GM12891 (cell line): ENCODE results near the gene VSIG10. TPM values are rescaled to one million over a fixed set of nuclear protein-coding genes. Genes with fewer than 3 reads are reported as not detected.

Experiments used
- DNase-seq: peaks from one replicate; pipeline ENCODE4 v3.0.0; 2011; ENCODE audit warnings: low spot score; ENCODE audit not compliant: insufficient read length
- FAIRE-seq: peaks from 2 replicates; lab custom pipeline; 2011; peaks lifted over from hg19 to GRCh38; lab: Jason Lieb, UNC
- PAX5 ChIP-seq: IDR thresholded peaks from 2 replicates; pipeline ENCODE4 v1.6.1; 2011; ENCODE audit warnings: low read length, moderate library complexity, mild to moderate bottlenecking; ENCODE audit not compliant: insufficient read depth, severe bottlenecking
- POLR2A ChIP-seq: IDR thresholded peaks from 2 replicates; pipeline ENCODE4 v1.6.1; 2011; ENCODE audit warnings: low read depth, low read length, control low read depth
- POLR2AphosphoS5 ChIP-seq: IDR thresholded peaks from 2 replicates; pipeline ENCODE4 v1.6.1; 2011; ENCODE audit warnings: low read depth, low read length, control low read depth
- POU2F2 ChIP-seq: IDR thresholded peaks from 2 replicates; pipeline ENCODE4 v1.6.1; 2011; ENCODE audit warnings: low read depth, mild to moderate bottlenecking, control low read depth, low read length, moderate library complexity
- SPI1 ChIP-seq: IDR thresholded peaks from 2 replicates; pipeline ENCODE4 v1.6.1; 2011; ENCODE audit warnings: low read depth, low read length, control low read depth
- TAF1 ChIP-seq: IDR thresholded peaks from 2 replicates; pipeline ENCODE4 v1.6.1; 2011; ENCODE audit warnings: low read depth, low read length, control low read depth
- polyA plus RNA-seq: library from polyadenylated mRNA; unstranded; fragments of >200 nt; gene quantifications from one replicate; pipeline ENCODE4 v1.2.1, GENCODE V29; 2012; ENCODE audit warnings: low read depth, missing spikeins, inconsistent platforms; ENCODE audit not compliant: missing spikeins

The VSIG10 gene, protein sequence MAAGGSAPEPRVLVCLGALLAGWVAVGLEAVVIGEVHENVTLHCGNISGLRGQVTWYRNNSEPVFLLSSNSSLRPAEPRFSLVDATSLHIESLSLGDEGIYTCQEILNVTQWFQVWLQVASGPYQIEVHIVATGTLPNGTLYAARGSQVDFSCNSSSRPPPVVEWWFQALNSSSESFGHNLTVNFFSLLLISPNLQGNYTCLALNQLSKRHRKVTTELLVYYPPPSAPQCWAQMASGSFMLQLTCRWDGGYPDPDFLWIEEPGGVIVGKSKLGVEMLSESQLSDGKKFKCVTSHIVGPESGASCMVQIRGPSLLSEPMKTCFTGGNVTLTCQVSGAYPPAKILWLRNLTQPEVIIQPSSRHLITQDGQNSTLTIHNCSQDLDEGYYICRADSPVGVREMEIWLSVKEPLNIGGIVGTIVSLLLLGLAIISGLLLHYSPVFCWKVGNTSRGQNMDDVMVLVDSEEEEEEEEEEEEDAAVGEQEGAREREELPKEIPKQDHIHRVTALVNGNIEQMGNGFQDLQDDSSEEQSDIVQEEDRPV
- 4.3 TPM for polyA plus RNA-seq

DNA sequence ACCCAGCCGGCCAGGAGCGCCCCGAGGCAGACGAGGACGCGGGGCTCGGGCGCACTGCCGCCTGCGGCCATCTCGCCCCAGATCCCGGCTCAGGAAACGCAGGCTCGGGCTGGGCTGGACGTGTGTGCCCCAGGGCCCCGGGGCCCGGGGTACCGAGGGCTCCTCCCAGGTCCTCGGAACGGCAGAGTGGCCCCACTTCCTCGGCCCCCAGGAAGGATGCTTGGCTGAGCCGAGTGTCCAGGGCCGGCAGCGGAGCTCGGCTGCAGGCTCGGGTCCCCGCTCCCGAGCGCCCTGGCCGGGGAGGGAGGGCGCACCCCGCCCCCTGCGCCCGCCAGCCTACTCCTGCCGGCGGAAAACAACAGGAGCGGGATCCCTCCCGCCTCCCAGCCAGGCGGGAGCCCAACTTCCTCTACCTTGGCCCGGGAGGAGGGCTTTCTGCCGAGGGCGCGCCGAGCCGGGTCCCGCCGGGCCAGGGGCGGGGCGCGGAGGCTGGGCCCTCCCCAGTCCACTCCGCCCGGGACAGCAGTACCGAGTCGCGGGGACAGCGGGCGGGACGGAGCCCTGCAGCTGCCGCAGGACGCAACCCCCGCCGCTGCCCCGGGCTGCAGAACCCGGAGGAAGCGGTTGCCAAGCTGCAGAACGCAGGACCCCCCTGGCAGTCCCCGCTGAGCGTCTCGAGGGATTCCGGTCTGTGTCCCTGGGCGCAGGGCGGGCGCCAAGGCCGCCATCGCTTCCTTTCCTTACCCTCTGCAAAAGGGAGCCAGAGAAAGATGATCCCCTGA lies at the start of gene VSIG10:
Gene VSIG10, minus strand, starts transcription at position 411 of the 782 bp plus-strand sequence. Its CDS starts 340 bp downstream, at position 71.
- peak; percentile 49 for DNase-seq
- TF ChIP-seq TAF1, result no peak
- no peak for TF ChIP-seq SPI1
- no peak for FAIRE-seq

DNA sequence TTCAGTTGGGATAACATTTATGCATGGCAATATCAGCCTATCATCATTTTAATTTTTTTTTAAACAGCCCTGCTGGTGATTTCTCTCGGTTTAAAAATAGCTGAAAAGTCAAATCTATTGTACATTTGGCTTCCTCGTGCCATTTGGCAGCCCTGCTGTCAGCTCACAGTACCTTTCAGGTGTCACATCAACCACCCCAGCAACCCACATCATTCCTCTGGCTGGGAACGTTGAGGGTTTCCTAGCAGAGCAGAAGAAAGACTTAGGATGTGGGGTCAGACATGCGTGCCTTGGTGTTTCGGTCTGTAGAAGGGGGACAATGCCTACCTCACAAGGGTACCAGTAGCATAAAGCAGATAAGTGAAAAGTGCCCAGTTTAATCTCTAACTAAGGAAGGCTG lies 47.9 kb upstream of the VSIG10 start:
- no peak for TF ChIP-seq POU2F2
- TF ChIP-seq PAX5, result no peak
- FAIRE-seq, result no peak
- DNase-seq, result no peak

DNA sequence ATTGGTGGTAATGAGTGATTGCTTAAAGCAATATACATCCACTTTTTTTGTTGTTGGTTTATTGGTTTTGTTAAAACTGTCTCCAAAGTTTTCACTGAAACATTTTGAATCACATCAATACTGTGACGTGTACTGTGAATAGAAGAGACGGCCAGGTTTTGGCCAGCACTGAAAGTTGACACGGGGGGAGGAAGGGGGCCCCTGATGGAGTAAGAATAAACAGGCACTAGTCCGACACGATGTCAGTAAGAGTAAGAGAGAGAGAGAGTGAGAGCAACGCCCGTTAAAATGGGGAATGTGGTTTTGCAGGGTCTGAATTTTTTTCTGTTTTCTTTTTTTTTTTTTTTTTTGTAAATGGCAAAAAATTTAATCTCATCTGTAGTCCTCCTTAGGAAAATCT lies 46.8 kb upstream of the VSIG10 start:
- no peak for DNase-seq
- no peak for TF ChIP-seq PAX5
- TF ChIP-seq SPI1, result no peak
- no peak for FAIRE-seq

DNA sequence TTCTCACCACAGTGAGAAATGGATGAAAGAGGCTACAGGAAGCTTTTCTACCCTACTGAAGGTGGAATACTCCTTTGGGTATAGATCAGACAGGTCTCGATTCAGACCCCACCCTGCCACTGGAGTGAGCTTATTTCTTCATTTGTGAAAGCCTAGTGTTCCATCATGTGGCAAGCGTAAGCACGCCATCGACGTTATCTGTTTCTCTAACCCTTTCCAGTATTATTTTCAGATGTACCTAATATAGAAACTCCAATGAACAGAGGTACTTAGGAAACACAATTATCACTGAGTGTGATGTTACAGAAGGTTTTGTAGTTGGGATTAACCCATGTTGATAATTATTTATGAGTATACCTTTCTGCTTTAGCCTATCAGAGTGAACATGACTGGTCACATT lies 44.5 kb upstream of the VSIG10 start:
- TF ChIP-seq PAX5 (no peak), POLR2AphosphoS5 (no peak), POLR2A (no peak), POU2F2 (no peak), TAF1 (no peak), SPI1 (no peak)
- DNase-seq (no peak), FAIRE-seq (no peak)

DNA sequence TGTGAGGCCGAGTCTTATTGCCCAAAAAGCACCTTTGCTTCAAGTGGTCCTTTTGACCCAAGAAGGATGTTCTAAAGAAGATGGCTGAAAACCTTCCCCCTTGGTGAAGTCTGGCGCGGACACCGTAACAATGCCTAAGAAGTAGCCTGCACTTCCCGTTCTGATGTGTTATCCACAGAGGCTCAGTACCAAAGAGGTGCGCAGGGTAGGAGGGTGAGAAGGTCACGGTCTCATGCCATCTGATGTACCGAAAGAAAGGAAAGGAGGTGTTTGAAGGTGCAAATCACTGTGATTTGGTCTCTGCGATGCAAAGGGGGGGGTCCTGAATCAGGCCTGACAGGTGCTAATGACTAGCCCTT lies 42.0 kb upstream of the VSIG10 start:
- FAIRE-seq (no peak), DNase-seq (no peak)
- TF ChIP-seq POLR2AphosphoS5, result no peak
- TF ChIP-seq POLR2A, result peak; percentile 63

DNA sequence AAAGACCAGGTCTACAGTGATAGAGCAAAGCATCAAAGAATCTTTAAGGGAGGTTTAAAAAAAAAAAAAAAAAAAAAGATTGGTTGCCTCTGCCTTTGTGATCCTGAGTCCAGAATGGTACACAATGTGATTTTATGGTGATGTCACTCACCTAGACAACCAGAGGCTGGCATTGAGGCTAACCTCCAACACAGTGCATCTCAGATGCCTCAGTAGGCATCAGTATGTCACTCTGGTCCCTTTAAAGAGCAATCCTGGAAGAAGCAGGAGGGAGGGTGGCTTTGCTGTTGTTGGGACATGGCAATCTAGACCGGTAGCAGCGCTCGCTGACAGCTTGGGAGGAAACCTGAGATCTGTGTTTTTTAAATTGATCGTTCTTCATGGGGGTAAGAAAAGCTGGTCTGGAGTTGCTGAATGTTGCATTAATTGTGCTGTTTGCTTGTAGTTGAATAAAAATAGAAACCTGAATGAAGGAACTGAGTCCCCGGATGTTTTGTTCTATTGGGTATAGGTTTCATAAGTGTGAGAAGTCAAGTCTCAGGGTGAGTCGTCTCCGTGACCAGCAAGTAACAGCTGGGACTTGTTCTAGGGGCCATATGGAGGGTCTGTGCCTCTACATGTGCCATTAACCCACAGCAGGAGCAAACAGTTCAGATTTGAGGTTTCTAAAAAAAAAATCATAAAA lies 41.4 kb upstream of the VSIG10 start:
- TF ChIP-seq SPI1 (peak; percentile 59; the same call in 1 of the 2 replicates), POU2F2 (no peak)
- DNase-seq, result peak; percentile 41
- peak; percentile 50 for FAIRE-seq

DNA sequence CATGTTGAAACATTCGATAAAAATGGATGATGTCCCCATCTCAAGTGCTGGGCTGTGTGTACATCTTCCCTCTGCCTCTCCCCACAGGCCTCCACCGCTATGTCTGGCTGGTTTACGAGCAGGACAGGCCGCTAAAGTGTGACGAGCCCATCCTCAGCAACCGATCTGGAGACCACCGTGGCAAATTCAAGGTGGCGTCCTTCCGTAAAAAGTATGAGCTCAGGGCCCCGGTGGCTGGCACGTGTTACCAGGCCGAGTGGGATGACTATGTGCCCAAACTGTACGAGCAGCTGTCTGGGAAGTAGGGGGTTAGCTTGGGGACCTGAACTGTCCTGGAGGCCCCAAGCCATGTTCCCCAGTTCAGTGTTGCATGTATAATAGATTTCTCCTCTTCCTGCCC lies 40.7 kb upstream of the VSIG10 start:
- DNase-seq (no peak), FAIRE-seq (no peak)
- TF ChIP-seq POLR2AphosphoS5 (peak; percentile 10; the same call in 1 of the 2 replicates), POLR2A (no peak)

DNA sequence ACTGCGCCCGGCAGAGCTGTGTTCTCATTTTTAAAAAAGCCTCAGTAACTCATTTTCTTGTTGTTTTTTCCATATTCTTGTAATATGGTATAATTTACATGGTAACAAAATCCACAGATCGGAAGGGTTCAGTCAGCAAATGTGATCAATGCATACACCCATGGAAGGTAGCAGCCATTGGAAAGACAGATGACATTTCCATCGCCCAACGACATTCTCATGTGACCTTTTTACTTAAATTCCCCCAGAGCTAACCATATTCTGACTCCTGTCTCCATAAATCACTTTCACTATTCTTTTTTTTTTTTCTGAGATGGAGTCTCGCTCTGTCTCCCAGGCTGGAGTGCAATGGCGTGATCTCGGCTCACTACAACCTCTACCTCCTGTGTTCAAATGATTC lies 37.0 kb upstream of the VSIG10 start:
- DNase-seq, result no peak
- TF ChIP-seq POLR2AphosphoS5, result no peak
- no peak for FAIRE-seq

DNA sequence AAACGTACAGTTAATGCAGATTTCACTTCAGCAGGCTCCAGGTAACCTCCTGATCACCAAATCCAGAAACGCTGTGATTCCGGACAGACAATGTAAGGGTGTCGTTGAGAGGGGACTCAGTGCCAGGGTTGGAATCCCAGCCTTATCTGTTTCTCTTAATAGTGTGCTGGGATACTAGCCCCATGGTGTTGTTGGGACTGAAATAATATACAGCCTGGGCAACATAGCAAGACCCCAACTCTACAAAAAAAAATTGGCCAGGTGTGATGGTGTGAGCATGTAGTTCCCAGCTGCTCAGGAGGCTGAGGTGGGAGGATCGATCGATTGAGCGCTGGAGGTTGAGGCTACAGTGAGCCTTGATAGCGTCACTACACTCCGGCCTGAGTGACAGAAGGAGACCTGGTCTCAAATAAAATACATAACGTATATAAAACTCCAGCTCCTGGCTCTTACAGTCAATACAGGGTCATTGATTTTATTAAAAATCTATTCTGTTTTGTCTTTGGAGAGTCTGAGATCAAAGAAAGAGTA lies 33.4 kb upstream of the VSIG10 start:
- FAIRE-seq (no peak), DNase-seq (no peak)
- TF ChIP-seq SPI1 (no peak), POU2F2 (no peak), TAF1 (no peak), PAX5 (no peak), POLR2A (no peak), POLR2AphosphoS5 (no peak)

DNA sequence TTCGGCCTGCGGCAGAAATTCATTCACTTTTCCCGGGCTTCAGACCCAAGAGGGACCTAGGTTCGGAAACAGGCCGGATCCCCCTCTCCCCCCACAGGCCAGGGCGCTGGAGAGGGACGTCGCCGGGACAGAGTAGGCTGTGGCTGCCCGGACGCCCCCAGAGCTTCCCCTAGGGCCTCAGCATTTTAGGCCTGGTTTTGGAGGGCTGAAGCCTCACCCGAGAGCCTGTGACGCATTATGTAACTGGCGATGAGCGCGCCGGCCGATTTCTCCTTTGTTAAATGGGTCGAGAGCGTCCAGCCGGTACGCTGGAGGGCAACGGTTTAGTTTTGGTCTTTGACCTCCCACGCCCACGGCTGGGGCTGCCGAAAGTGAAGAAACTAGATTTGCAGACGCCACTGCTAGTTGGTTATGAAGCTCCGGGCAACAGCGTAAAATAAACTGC lies 32.8 kb upstream of the VSIG10 start:
- TF ChIP-seq POU2F2 (no peak), POLR2A (no peak), SPI1 (no peak), PAX5 (no peak), TAF1 (no peak), POLR2AphosphoS5 (no peak)
- DNase-seq, result peak; percentile 35
- FAIRE-seq, result peak; percentile 86
